Natural killer cell (primary cell): ENCODE measurements around the gene ANGPTL8. TPM values are rescaled to one million over a fixed set of nuclear protein-coding genes. Genes with fewer than 3 reads are reported as not detected.
A peak's percentile ranks its signal among the peaks of the same experiment; 100 is the strongest.

Source experiments
- ATAC-seq, 3 donors: fragments of 150-1000 bp in 2 of 3; fragments of 200-7000 bp in 1 of 3; cut with Tn5 transposase; 1 replicate in 1 of 3; 2 replicates in 2 of 3; pipeline ENCODE4 v1.10.0; 2021; ENCODE audit warnings: mild to moderate bottlenecking in 2 of 3, moderate library complexity in 2 of 3
- DNase-seq, 2 donors: peaks; one replicate each; pipeline versions ENCODE4 v3.0.0 to v3.0.0-alpha.2; 2013 to 2021; ENCODE audit warnings: mixed read lengths in 1 of 2
- H3K27ac ChIP-seq: one replicate; pipeline ENCODE4 v1.5.1; 2013; ENCODE audit warnings: mild to moderate bottlenecking, low read length
- H3K27me3 ChIP-seq: one replicate; pipeline ENCODE4 v1.6.1; 2013; ENCODE audit warnings: low read length; ENCODE audit not compliant: control insufficient read depth, insufficient read depth
- H3K36me3 ChIP-seq: one replicate; pipeline ENCODE4 v1.6.1; 2013; ENCODE audit warnings: low read length; ENCODE audit not compliant: control insufficient read depth, insufficient read depth
- H3K4me1 ChIP-seq: one replicate; pipeline ENCODE4 v1.6.1; 2013; ENCODE audit warnings: low read length; ENCODE audit not compliant: control insufficient read depth, insufficient read depth
- H3K4me3 ChIP-seq: one replicate; pipeline ENCODE4 v1.5.1; 2013; ENCODE audit warnings: low read length
- H3K9me3 ChIP-seq: one replicate; pipeline ENCODE4 v1.6.1; 2013; ENCODE audit warnings: low read length; ENCODE audit not compliant: control insufficient read depth, insufficient read depth
- H3K27ac Mint-ChIP-seq, 2 donors: one replicate each; pipeline ENCODE4 v1.8.0; 2022; ENCODE audit warnings: mild to moderate bottlenecking in 2 of 2, mixed read lengths in 2 of 2, moderate library complexity in 1 of 2
- H3K27me3 Mint-ChIP-seq, 2 donors: one replicate each; pipeline ENCODE4 v1.8.0; 2022; ENCODE audit warnings: low read depth in 2 of 2, mixed read lengths in 2 of 2
- H3K36me3 Mint-ChIP-seq: one replicate; pipeline ENCODE4 v1.8.0; 2022; ENCODE audit warnings: mixed read lengths
- H3K4me1 Mint-ChIP-seq, 2 donors: one replicate each; pipeline ENCODE4 v1.8.0; 2022; ENCODE audit warnings: mixed read lengths in 2 of 2
- H3K4me3 Mint-ChIP-seq: one replicate; pipeline ENCODE4 v1.8.0; 2022; ENCODE audit warnings: mild to moderate bottlenecking, moderate library complexity, mixed read lengths
- H3K9me3 Mint-ChIP-seq, 2 donors: one replicate each; pipeline ENCODE4 v1.8.0; 2022; ENCODE audit warnings: mixed read lengths in 2 of 2
- WGBS: methylation state at CpG from one replicate; pipeline ENCODE4 v1.1.7; 2013; ENCODE audit warnings: missing lambda C conversion rate; ENCODE audit not compliant: insufficient coverage; 5-methylcytosine and 5-hydroxymethylcytosine counted together
- intact Hi-C: fragments of 100-400 bp; cut with micrococcal nuclease; formaldehyde crosslinking; loops from one replicate; pipeline ENCODE4 v1.14.2; 2022
- total RNA-seq, 4 donors: library from RNA; stranded (reverse); fragments of 120-200 nt in 1 of 4; gene quantifications; one replicate each; pipeline versions ENCODE4 v1.2.3 to v1.2.4, GENCODE V29; 2013 to 2022
- TF ChIP-seq, protein P1 (sequence below): fragments of 200-600 bp; IDR thresholded peaks from one replicate; pipeline ENCODE4 v1.8.0; 2022; ENCODE audit warnings: antibody characterized with exemption

ANGPTL8 gene
- total RNA-seq, 3 donors from 2014 or later (not counting 1 experiment from before 2014, with no cell fraction given) = not detected

GRCh38 chr19:11263726-11264125 lies 24.3 kb downstream of the ANGPTL8 start:
- no peaks in the 10 kb centered on the region for H3K9me3 Mint-ChIP-seq
- H3K27ac Mint-ChIP-seq = no peak overlapping the region
- Histone ChIP-seq H3K27ac (no peak overlapping the region), H3K9me3 (no peaks in the 10 kb centered on the region), H3K36me3 (no peaks in the 10 kb centered on the region), H3K27me3 (peaks cover 25% of the 10 kb centered on the region), H3K4me3 (no peak overlapping the region), H3K4me1 (peaks cover 10% of the 10 kb centered on the region)
- TF ChIP-seq, protein P1, sequence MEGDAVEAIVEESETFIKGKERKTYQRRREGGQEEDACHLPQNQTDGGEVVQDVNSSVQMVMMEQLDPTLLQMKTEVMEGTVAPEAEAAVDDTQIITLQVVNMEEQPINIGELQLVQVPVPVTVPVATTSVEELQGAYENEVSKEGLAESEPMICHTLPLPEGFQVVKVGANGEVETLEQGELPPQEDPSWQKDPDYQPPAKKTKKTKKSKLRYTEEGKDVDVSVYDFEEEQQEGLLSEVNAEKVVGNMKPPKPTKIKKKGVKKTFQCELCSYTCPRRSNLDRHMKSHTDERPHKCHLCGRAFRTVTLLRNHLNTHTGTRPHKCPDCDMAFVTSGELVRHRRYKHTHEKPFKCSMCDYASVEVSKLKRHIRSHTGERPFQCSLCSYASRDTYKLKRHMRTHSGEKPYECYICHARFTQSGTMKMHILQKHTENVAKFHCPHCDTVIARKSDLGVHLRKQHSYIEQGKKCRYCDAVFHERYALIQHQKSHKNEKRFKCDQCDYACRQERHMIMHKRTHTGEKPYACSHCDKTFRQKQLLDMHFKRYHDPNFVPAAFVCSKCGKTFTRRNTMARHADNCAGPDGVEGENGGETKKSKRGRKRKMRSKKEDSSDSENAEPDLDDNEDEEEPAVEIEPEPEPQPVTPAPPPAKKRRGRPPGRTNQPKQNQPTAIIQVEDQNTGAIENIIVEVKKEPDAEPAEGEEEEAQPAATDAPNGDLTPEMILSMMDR = no peak
- no peak for ATAC-seq
- no peak for DNase-seq
- H3K4me3 Mint-ChIP-seq = peak overlapping the region; percentile 58
- no peaks in the 10 kb centered on the region for H3K36me3 Mint-ChIP-seq
- intact Hi-C loops = no loop called here
- H3K27me3 Mint-ChIP-seq = peaks cover 29 to 36% of the 10 kb centered on the region in 2 donors
- H3K4me1 Mint-ChIP-seq = no peaks in the 10 kb centered on the region
- 97% methylated on average over 2 of the region's 6 CpGs for WGBS

- Mint-ChIP-seq H3K4me1 (no peaks in the 10 kb centered on the region), H3K9me3 (no peaks in the 10 kb centered on the region), H3K4me3 (no peak overlapping the region), H3K27ac (no peak overlapping the region), H3K36me3 (no peaks in the 10 kb centered on the region), H3K27me3 (peaks cover 29 to 45% of the 10 kb centered on the region in 2 donors)
- no peaks in the 10 kb centered on the region for H3K36me3 ChIP-seq
- intact Hi-C loops = no loop called here
- H3K9me3 ChIP-seq = no peaks in the 10 kb centered on the region
- TF ChIP-seq, protein P1 = no peak
- peaks cover 28% of the 10 kb centered on the region for H3K27me3 ChIP-seq
- no peak overlapping the region for H3K4me3 ChIP-seq
- no peak overlapping the region for H3K27ac ChIP-seq
- 86% methylated on average over 15 of the region's 19 CpGs for WGBS
- peaks cover 10% of the 10 kb centered on the region for H3K4me1 ChIP-seq
- ATAC-seq (no peak), DNase-seq (no peak)
Measured at GRCh38 chr19:11264452-11265176, 25.2 kb downstream of the ANGPTL8 start.

DNA sequence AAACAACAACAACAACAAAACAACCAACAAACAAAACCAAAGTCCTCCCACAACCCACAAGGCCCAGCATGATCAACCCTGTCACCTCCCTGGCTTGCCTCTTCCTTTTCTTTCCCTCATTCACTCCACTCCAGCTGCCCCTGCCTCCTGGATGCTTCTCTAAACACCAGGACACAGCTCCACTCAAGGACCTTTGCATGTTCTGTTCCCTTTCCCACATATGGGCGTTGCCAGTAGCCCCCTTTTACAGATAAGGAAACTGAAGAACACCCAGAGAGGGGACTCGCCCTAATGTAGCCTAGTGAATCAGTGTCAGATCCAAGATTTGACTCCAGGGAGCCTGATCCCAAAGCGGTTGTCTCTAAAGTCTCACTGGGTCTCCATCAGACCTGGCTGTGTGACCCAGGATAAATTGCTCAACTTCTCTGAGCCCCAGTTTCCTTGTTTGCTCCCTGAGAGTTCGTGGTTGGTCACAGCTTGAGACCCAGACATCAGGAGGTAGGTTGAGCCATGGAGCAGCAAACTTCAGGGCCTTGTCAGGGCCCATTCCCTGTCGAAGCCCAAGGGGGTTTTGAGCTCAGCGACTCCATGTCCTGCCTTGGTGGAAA lies 25.9 kb downstream of the ANGPTL8 start:
- Mint-ChIP-seq H3K27me3 (peaks cover 25 to 47% of the 10 kb centered on the region in 2 donors), H3K27ac (no peak overlapping the region)

More for the DNA sequence above, 25.9 kb downstream of the ANGPTL8 start:
- WGBS = 87% methylated on average over 6 of the region's 6 CpGs
- no peak for ATAC-seq
- no peaks in the 10 kb centered on the region for H3K9me3 Mint-ChIP-seq
- H3K36me3 Mint-ChIP-seq = no peaks in the 10 kb centered on the region
- H3K36me3 ChIP-seq = no peaks in the 10 kb centered on the region
- peak overlapping the region; percentile 49 for H3K4me3 Mint-ChIP-seq
- TF ChIP-seq, protein P1 = no peak
- no peaks in the 10 kb centered on the region for H3K9me3 ChIP-seq
- peaks cover 10% of the 10 kb centered on the region for H3K4me1 ChIP-seq
- no peak for DNase-seq
- H3K27me3 ChIP-seq = peaks cover 28% of the 10 kb centered on the region
- H3K27ac ChIP-seq = no peak overlapping the region
- no peak overlapping the region for H3K4me3 ChIP-seq
- no peaks in the 10 kb centered on the region for H3K4me1 Mint-ChIP-seq
- intact Hi-C loops = no loop called here
